Ishikawa (cell line): ENCODE data around the gene PHYH.

Experiments
- CEBPB ChIP-seq: IDR thresholded peaks from 2 replicates; pipeline ENCODE4 v1.6.1; 2012
- CREB1 ChIP-seq: IDR thresholded peaks from 2 replicates; pipeline ENCODE4 v1.6.1; 2012; ENCODE audit warnings: low read depth
- EGR1 ChIP-seq: IDR thresholded peaks from 2 replicates; pipeline ENCODE4 v1.6.1; 2012
- EP300 ChIP-seq: IDR thresholded peaks from 2 replicates; pipeline ENCODE4 v1.6.1; 2012; ENCODE audit warnings: borderline replicate concordance
- FOXM1 ChIP-seq: IDR thresholded peaks from 2 replicates; pipeline ENCODE4 v1.6.1; 2012; ENCODE audit warnings: low read depth, borderline replicate concordance
- NFIC ChIP-seq: IDR thresholded peaks from 2 replicates; pipeline ENCODE4 v1.6.1; 2012
- RAD21 ChIP-seq: IDR thresholded peaks from 2 replicates; pipeline ENCODE4 v1.6.1; 2012; ENCODE audit warnings: low read depth
- TAF1 ChIP-seq: IDR thresholded peaks from 2 replicates; pipeline ENCODE4 v1.6.1; 2012; ENCODE audit warnings: low read depth, mild to moderate bottlenecking
- TCF12 ChIP-seq: IDR thresholded peaks from 2 replicates; pipeline ENCODE4 v1.6.1; 2012; ENCODE audit warnings: low read depth
- TEAD4 ChIP-seq: IDR thresholded peaks from 2 replicates; pipeline ENCODE4 v1.6.1; 2012
- YY1 ChIP-seq: IDR thresholded peaks from 2 replicates; pipeline ENCODE4 v1.6.1; 2012; ENCODE audit warnings: low read depth
- ZBTB7A ChIP-seq: IDR thresholded peaks from 2 replicates; pipeline ENCODE4 v1.6.1; 2012; ENCODE audit warnings: low read depth
- TF ChIP-seq, protein P1 (sequence below): IDR thresholded peaks from 2 replicates; pipeline ENCODE4 v1.6.1; 2012; ENCODE audit warnings: low read depth, mild to moderate bottlenecking
- TF ChIP-seq, protein P2 (sequence below): IDR thresholded peaks from 2 replicates; pipeline ENCODE4 v1.6.1; 2012
- TF ChIP-seq, protein P3 (sequence below): IDR thresholded peaks from 2 replicates; pipeline ENCODE4 v1.6.1; 2012

PHYH gene

DNA sequence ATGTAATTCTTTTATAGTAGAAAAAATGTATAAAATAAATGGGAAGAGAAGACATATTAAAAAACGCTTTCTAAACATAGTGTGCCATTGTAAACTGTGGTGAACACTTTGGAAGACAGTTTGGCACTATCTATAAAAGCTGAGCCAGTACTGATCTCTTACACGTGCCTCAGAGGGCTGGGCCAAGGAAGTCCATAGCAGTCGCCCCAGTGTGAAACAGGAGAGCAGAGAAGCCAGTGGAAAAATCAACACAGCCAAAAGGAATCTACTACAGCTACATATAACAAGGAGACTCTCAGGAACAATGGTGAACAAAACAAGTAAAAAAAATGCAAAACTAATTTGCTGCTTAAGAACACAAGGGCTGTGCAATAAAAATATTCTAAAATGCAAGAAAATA, 27.7 kb upstream of the PHYH start:
- TF ChIP-seq, protein P1, sequence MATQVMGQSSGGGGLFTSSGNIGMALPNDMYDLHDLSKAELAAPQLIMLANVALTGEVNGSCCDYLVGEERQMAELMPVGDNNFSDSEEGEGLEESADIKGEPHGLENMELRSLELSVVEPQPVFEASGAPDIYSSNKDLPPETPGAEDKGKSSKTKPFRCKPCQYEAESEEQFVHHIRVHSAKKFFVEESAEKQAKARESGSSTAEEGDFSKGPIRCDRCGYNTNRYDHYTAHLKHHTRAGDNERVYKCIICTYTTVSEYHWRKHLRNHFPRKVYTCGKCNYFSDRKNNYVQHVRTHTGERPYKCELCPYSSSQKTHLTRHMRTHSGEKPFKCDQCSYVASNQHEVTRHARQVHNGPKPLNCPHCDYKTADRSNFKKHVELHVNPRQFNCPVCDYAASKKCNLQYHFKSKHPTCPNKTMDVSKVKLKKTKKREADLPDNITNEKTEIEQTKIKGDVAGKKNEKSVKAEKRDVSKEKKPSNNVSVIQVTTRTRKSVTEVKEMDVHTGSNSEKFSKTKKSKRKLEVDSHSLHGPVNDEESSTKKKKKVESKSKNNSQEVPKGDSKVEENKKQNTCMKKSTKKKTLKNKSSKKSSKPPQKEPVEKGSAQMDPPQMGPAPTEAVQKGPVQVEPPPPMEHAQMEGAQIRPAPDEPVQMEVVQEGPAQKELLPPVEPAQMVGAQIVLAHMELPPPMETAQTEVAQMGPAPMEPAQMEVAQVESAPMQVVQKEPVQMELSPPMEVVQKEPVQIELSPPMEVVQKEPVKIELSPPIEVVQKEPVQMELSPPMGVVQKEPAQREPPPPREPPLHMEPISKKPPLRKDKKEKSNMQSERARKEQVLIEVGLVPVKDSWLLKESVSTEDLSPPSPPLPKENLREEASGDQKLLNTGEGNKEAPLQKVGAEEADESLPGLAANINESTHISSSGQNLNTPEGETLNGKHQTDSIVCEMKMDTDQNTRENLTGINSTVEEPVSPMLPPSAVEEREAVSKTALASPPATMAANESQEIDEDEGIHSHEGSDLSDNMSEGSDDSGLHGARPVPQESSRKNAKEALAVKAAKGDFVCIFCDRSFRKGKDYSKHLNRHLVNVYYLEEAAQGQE, result no peak
- TF ChIP-seq FOXM1 (no peak), ZBTB7A (no peak), NFIC (no peak), CEBPB (no peak), CREB1 (no peak), YY1 (no peak), TAF1 (no peak), TEAD4 (no peak), EP300 (no peak)
- TF ChIP-seq, protein P2, sequence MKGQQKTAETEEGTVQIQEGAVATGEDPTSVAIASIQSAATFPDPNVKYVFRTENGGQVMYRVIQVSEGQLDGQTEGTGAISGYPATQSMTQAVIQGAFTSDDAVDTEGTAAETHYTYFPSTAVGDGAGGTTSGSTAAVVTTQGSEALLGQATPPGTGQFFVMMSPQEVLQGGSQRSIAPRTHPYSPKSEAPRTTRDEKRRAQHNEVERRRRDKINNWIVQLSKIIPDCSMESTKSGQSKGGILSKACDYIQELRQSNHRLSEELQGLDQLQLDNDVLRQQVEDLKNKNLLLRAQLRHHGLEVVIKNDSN, result no peak
- TF ChIP-seq, protein P3, sequence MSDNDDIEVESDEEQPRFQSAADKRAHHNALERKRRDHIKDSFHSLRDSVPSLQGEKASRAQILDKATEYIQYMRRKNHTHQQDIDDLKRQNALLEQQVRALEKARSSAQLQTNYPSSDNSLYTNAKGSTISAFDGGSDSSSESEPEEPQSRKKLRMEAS, result no peak

GRCh38 chr10:13322615-13323148, 22.8 kb upstream of the PHYH start:
- TF ChIP-seq CREB1 (no peak), EGR1 (no peak), TCF12 (no peak), NFIC (no peak), FOXM1 (no peak), YY1 (no peak), EP300 (no peak), RAD21 (no peak), ZBTB7A (no peak), TEAD4 (no peak), CEBPB (no peak), TAF1 (no peak)
- TF ChIP-seq, protein P2, result no peak
- TF ChIP-seq, protein P1, result no peak
- TF ChIP-seq, protein P3, result no peak

- TF ChIP-seq NFIC (no peak), RAD21 (no peak), EGR1 (no peak), FOXM1 (no peak)
Measured at GRCh38 chr10:13321576-13321975, 21.7 kb upstream of the PHYH start.

DNA sequence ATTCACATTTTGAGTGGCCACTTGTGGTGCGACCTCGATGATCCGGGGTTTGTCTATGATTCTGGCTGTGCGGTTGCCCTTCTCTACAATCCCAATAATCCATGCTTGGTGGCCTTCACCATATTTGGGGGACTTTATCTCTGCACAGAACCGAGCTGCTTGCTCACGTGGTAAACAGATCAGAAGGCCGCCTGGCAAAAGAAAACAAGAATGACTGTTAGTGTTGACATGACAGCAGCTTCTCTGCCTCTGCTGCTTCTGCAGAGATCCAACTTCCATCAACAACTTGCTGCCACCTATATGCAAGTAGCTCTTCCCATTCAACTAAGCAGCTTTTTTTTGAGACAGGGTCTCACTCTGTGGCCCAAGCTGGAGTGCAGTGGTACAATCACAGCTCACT, 19.3 kb upstream of the PHYH start:
- TF ChIP-seq, protein P3, result no peak
- no peak for TF ChIP-seq EP300
- TF ChIP-seq EGR1, result no peak
- TF ChIP-seq, protein P2, result no peak
- no peak for TF ChIP-seq CEBPB
- TF ChIP-seq TAF1, result no peak
- TF ChIP-seq TCF12, result no peak
- no peak for TF ChIP-seq TEAD4
- TF ChIP-seq YY1, result no peak
- TF ChIP-seq FOXM1, result no peak
- TF ChIP-seq CREB1, result no peak
- no peak for TF ChIP-seq ZBTB7A
- TF ChIP-seq, protein P1, result no peak
